ENCODE results near the gene OR6N2. TPM values are rescaled to one million over a fixed set of nuclear protein-coding genes. Genes with fewer than 3 reads are reported as not detected.

The OR6N2 gene
- total RNA-seq, 1 experiment from 2014 or later, result not detected

DNA sequence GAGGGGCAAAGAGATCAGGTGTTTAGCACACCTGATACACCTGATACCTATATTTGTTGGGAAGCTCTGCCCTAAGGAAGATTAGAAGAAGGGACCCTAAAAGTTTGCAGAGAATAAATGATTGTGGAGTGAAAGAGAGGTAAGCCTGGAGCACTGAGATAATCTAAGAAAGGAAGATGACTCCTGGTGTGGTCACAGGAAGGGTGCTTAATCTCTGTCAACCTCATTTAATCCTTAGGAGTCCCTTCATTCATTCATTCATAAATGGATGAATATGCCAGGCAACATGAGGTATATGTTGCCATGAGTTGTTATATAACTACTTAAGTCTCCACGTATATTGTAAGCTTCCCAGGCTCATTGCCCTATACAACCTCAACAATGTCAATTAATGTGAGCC lies 34.0 kb upstream of the OR6N2 start:
- Histone ChIP-seq H2AK5ac (ENCODE audit: insufficient read length, low read length) (no peak overlapping the region), H3T11ph (ENCODE audit: low read length) (no peak overlapping the region), H3K14ac (ENCODE audit: insufficient read depth, low read length) (no peak overlapping the region), H3K27me3 (ENCODE audit: insufficient read depth, low read length) (no peaks in the 10 kb centered on the region), H4K91ac (ENCODE audit: insufficient read length, low read depth, low read length) (no peak overlapping the region), H3K79me1 (ENCODE audit: insufficient read depth, low read depth, low read length, poor library complexity, severe bottlenecking) (no peaks in the 10 kb centered on the region), H3K9me3 (ENCODE audit: control insufficient read depth, low read depth, low read length) (no peaks in the 10 kb centered on the region), H3K56ac (ENCODE audit: insufficient read length, low read depth, low read length) (no peak overlapping the region), H2BK20ac (ENCODE audit: low read depth, low read length, poor library complexity, severe bottlenecking) (no peak overlapping the region), H3K9ac (ENCODE audit: extremely low read depth, insufficient read length, low read length) (no peak overlapping the region), H4K8ac (replicated peaks; ENCODE audit: insufficient read length, low read depth, low read length) (no peak overlapping the region), H4K20me1 (ENCODE audit: control insufficient read depth, insufficient read depth, insufficient read length) (no peaks in the 10 kb centered on the region), H2AFZ (ENCODE audit: low read length) (no peak overlapping the region), H4K5ac (ENCODE audit: insufficient read length, low read depth, low read length) (no peak overlapping the region), H3K23me2 (ENCODE audit: insufficient read length, low read depth, low read length, poor library complexity, severe bottlenecking) (no peaks in the 10 kb centered on the region), H3K4me1 (ENCODE audit: insufficient read depth, low read length) (no peaks in the 10 kb centered on the region), H2BK120ac (ENCODE audit: low read depth, low read length, poor library complexity, severe bottlenecking) (no peak overlapping the region), H2BK12ac (ENCODE audit: insufficient read length, low read depth, low read length) (no peak overlapping the region), H3K23ac (ENCODE audit: insufficient read length, low read depth, low read length) (no peak overlapping the region), H3K79me2 (ENCODE audit: insufficient read depth, low read length) (no peaks in the 10 kb centered on the region), H2BK5ac (ENCODE audit: insufficient read length, low read length) (no peak overlapping the region), H3K4ac (ENCODE audit: low read depth, low read length) (no peak overlapping the region), H3K27ac (ENCODE audit: insufficient read length, low read depth, low read length) (no peak overlapping the region), H2BK15ac (ENCODE audit: low read depth, low read length) (no peak overlapping the region), H3K18ac (ENCODE audit: insufficient read length, low read depth, low read length) (no peak overlapping the region), H3K4me2 (ENCODE audit: insufficient read depth, insufficient read length, low read length) (no peak overlapping the region)
- TF ChIP-seq, protein P1, sequence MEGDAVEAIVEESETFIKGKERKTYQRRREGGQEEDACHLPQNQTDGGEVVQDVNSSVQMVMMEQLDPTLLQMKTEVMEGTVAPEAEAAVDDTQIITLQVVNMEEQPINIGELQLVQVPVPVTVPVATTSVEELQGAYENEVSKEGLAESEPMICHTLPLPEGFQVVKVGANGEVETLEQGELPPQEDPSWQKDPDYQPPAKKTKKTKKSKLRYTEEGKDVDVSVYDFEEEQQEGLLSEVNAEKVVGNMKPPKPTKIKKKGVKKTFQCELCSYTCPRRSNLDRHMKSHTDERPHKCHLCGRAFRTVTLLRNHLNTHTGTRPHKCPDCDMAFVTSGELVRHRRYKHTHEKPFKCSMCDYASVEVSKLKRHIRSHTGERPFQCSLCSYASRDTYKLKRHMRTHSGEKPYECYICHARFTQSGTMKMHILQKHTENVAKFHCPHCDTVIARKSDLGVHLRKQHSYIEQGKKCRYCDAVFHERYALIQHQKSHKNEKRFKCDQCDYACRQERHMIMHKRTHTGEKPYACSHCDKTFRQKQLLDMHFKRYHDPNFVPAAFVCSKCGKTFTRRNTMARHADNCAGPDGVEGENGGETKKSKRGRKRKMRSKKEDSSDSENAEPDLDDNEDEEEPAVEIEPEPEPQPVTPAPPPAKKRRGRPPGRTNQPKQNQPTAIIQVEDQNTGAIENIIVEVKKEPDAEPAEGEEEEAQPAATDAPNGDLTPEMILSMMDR (conservative IDR thresholded peaks at IDR 0.05), result no peak
- Mint-ChIP-seq H3K4me1 (no peaks in the 10 kb centered on the region), H3K27me3 (ENCODE audit: low read depth) (no peaks in the 10 kb centered on the region), H3K4me3 (no peak overlapping the region), H3K36me3 (ENCODE audit: insufficient read depth in 1 of 3, low read depth in 3 of 3) (no peaks in the 10 kb centered on the region), H3K27ac (no peak overlapping the region), H3K9me3 (peaks cover 0 to 2% of the 10 kb centered on the region in 2 experiments; a peak in 1 of 5 replicates)
- WGBS (ENCODE audit: extremely low coverage, insufficient read length, low lambda C conversion rate), result no CpG with 5 or more reads among the region's 1 CpG
- DNase-seq, result no peak

Measured in H9 (cell line).